ENCODE data around the gene TLK1. TPM values are rescaled to one million over a fixed set of nuclear protein-coding genes. Genes with fewer than 3 reads are reported as not detected.
A peak's percentile ranks its signal among the peaks of the same experiment; 100 is the strongest.

The TLK1 gene
- total and polyA plus RNA-seq, 2 of the 4 experiments (the other 2 are of a cell fraction) = 7.3 to 12.5 TPM

- no peak overlapping the region for H3K18ac ChIP-seq (ENCODE audit: low read depth, low read length)
- no peak overlapping the region for H2BK120ac ChIP-seq (ENCODE audit: low read depth, low read length)
- H4K91ac ChIP-seq (ENCODE audit: insufficient read depth, low read depth, low read length) = no peak overlapping the region
- H4K8ac ChIP-seq (ENCODE audit: low read depth in 2 of 2, low read length in 2 of 2) = no peak overlapping the region
- H2BK5ac ChIP-seq (ENCODE audit: low read depth, low read length, poor library complexity, severe bottlenecking) = no peak overlapping the region
- no peaks in the 10 kb centered on the region; the same call in 1 of the 2 replicates for H3K9me1 ChIP-seq (ENCODE audit: insufficient read depth, low read length)
- dilution Hi-C loops (cut with HindIII; ENCODE audit: low sequenced_read_pairs, unreplicated experiment) (no loop called here), intact Hi-C loops (cut with micrococcal nuclease) (loop anchor here (5.0 kb wide), 1 partner anchor 151 kb away; no protein-coding TSS in a partner anchor), in situ Hi-C loops (cut with MboI; ENCODE audit: low sequenced_read_pairs) (no loop called here)
- peaks cover 8 to 9% of the 10 kb centered on the region in 2 experiments; a peak in 2 of 4 replicates for H3K79me1 ChIP-seq (ENCODE audit: low read depth in 1 of 2, low read length in 2 of 2)
- H3K4me3 ChIP-seq (ENCODE audit: insufficient read depth, low read depth, low read length) = no peak overlapping the region
- H3K14ac ChIP-seq (replicated peaks; ENCODE audit: low read depth, low read length) = no peak overlapping the region
- no peak overlapping the region for H2BK20ac ChIP-seq (ENCODE audit: low read depth, low read length)
- H4K5ac ChIP-seq (ENCODE audit: low read depth, low read length) = no peak overlapping the region
- H3K9ac ChIP-seq (ENCODE audit: low read depth, low read length) = no peak overlapping the region
- H3K56ac ChIP-seq (ENCODE audit: extremely low read depth, insufficient read depth, low read length) = no peak overlapping the region
- POLR2A ChIA-PET (ENCODE audit: unreplicated experiment) = no interaction called here
- no CpG with 5 or more reads among the region's 2 CpGs for WGBS, 2 experiments (ENCODE audit: extremely low coverage in 2 of 2, insufficient read length in 1 of 2)
- H3K9me3 ChIP-seq (ENCODE audit: control insufficient read depth, insufficient read depth, low read length) = no peaks in the 10 kb centered on the region
- no TSS peak for BruUV-seq (replicated peaks)
- no peak overlapping the region for H2AK9ac ChIP-seq (replicated peaks; ENCODE audit: low read depth, low read length, poor library complexity)
- H3K36me3 ChIP-seq (ENCODE audit: control insufficient read depth, insufficient read depth, low read length) = peaks cover 12% of the 10 kb centered on the region
- H3K23ac ChIP-seq (ENCODE audit: low read depth, low read length) = no peak overlapping the region
- DNase-seq = peak; percentile 53
- H3K27me3 ChIP-seq (ENCODE audit: control insufficient read depth, insufficient read depth, low read length) = no peaks in the 10 kb centered on the region
- no peak for ATAC-seq (ENCODE audit: low read depth)
- CTCF ChIA-PET = interaction anchor here (1.2 to 1.4 kb wide), 2 partner anchors 12 to 420 kb away, joined by 3 to 4 read pairs; no protein-coding TSS in a partner anchor
- H2BK15ac ChIP-seq (ENCODE audit: low read depth, low read length) = no peak overlapping the region
- H3K4me2 ChIP-seq (ENCODE audit: low read depth, low read length) = no peak overlapping the region
- H3K4ac ChIP-seq (ENCODE audit: low read depth, low read length) = no peak overlapping the region
- no peak overlapping the region for H2AFZ ChIP-seq (replicated peaks; ENCODE audit: low read length, poor library complexity)
- no peak overlapping the region for H2AK5ac ChIP-seq (ENCODE audit: low read depth, low read length)
- H4K20me1 ChIP-seq (ENCODE audit: insufficient read depth, low read length) = no peaks in the 10 kb centered on the region
- no peak overlapping the region for H3K27ac ChIP-seq (ENCODE audit: insufficient read depth, low read length)
- H3K4me1 ChIP-seq (ENCODE audit: control insufficient read depth, insufficient read depth, low read length) = no peaks in the 10 kb centered on the region; the same call in 1 of the 2 replicates
- no peak for TF ChIP-seq POLR2A (IDR thresholded peaks at IDR 0.05; ENCODE audit: low read depth, low read length)
- TF ChIP-seq CTCF (conservative IDR thresholded peaks at IDR 0.05; ENCODE audit: low read depth, low read length) = peak; percentile 17; the same call in 1 of the 2 replicates
- peak; percentile 52; the same call in 1 of the 2 replicates for TF ChIP-seq CEBPB (IDR thresholded peaks at IDR 0.05; ENCODE audit: low read depth, low read length)
Observed at GRCh38 chr2:170996316-170996715, 164.4 kb downstream of the TLK1 start.
